ENCODE data around the gene ZNF484.
"Not testable (repeated sequence)": the region's sequence is repeated elsewhere in the genome, so short reads cannot be mapped to it uniquely, and the experiment has no call there.

ZNF484 gene

DNA sequence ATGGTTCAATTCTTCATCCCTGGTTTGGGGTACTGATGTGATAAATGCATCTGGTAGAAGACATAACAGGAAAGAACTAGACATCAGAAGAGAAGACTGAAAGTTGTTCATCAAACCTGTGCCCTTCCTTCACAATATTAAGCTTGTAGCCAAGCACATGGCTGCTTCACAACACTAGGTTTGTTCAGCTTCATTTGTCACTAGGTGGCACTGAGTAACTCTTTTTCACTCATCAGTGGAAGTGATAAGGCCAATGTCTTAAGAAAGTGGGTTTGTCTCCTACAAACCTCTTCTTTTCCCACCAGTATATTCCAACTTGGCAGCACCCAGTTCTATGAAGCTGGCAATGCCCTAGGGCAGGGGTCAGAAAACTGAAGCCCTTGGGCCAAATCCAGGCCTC lies 26.9 kb downstream of the ZNF484 start:
- no peak overlapping the region for H3K27ac ChIP-seq (ENCODE audit: low read length)
- H3K27me3 ChIP-seq (ENCODE audit: insufficient read depth, low read length), result no peaks in the 10 kb centered on the region
- peaks cover 37% of the 10 kb centered on the region for H3K9me3 ChIP-seq (ENCODE audit: insufficient read depth, low read depth, low read length)
- H3K4me1 ChIP-seq (ENCODE audit: insufficient read depth, low read length), result no peaks in the 10 kb centered on the region
- H3K4me3 ChIP-seq (ENCODE audit: low read length), result no peak overlapping the region
- no peak overlapping the region for H3K9ac ChIP-seq (ENCODE audit: low read depth, low read length)
- peaks cover 77% of the 10 kb centered on the region for H3K36me3 ChIP-seq (ENCODE audit: insufficient read depth, low read depth, low read length)

DNA sequence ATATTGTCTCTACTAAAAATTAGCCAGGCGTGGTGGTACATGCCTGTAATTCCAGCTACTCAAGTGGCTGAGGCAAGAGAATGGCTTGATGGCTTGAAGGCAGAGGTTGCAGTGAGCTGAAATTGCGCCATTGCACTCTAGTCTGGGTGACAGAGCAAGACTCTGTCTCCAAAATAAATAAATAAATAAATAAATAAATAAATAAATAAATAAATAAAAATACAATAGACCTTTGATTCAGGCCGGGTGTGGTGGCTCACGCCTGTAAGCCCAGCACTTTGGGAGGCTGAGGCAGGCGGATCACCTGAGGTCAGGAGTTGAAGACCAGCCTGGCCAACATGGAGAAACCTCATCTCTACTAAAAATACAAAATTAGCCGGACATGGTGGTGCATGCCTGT lies 29.1 kb downstream of the ZNF484 start:
- H3K4me1 ChIP-seq (ENCODE audit: insufficient read depth, low read length); H3K27me3 ChIP-seq (ENCODE audit: insufficient read depth, low read length); H3K9ac ChIP-seq (ENCODE audit: low read depth, low read length); H3K27ac ChIP-seq (ENCODE audit: low read length); H3K4me3 ChIP-seq (ENCODE audit: low read length): not testable (repeated sequence)
- peaks cover 68% of the 10 kb centered on the region for H3K36me3 ChIP-seq (ENCODE audit: insufficient read depth, low read depth, low read length)
- peaks cover 56% of the 10 kb centered on the region for H3K9me3 ChIP-seq (ENCODE audit: insufficient read depth, low read depth, low read length)

DNA sequence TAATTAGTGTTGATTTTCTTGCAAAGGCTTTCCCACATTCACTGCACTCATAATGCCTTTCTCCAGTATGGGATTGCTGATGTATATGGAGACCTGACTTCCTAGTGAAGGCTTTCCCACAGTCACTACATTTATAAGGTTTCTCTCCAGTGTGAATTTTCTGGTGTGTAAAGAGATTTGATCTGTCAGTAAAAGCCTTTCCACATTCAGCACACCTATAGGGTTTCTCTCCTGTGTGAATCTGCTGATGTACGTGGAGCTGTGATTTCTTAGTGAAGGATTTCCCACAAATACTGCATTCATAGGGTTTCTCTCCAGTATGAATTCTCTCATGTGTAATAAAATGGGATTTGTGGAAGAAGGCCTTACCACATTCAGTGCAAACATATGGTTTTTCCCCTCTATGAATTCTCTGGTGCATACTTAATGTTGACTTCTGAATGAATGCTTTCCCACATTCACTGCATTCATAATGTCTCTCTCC lies 31.1 kb downstream of the ZNF484 start:
- Histone ChIP-seq H3K27ac (ENCODE audit: low read length) (no peak overlapping the region), H3K9me3 (ENCODE audit: insufficient read depth, low read depth, low read length) (peaks cover 60% of the 10 kb centered on the region), H3K4me3 (ENCODE audit: low read length) (0 out of 2 replicates have a peak overlapping the region, but pooled peaks have one; percentile 24), H3K4me1 (ENCODE audit: insufficient read depth, low read length) (no peaks in the 10 kb centered on the region), H3K36me3 (ENCODE audit: insufficient read depth, low read depth, low read length) (peaks cover 59% of the 10 kb centered on the region), H3K9ac (ENCODE audit: low read depth, low read length) (no peak overlapping the region), H3K27me3 (ENCODE audit: insufficient read depth, low read length) (no peaks in the 10 kb centered on the region)

DNA sequence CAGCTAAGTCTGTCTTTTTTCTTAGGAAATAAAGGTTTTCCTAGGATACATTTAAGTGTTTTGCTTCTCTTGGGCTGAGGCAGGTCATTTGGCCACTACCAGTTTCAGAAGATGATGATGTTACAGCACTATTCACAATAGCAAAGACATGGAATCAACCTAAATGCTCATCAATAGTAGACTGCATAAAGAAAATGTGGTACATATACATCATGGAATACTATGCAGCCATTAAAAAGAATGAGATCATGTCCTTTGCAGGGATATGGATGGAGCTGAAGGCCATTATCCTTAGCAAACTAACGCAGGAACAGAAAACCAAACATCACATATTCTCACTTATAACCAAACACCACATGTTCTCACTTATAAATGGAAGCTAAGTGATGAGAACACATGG lies 39.4 kb downstream of the ZNF484 start:
- not testable (repeated sequence) for H3K27me3 ChIP-seq (ENCODE audit: insufficient read depth, low read length); H3K36me3 ChIP-seq (ENCODE audit: insufficient read depth, low read depth, low read length); H3K27ac ChIP-seq (ENCODE audit: low read length)

DNA sequence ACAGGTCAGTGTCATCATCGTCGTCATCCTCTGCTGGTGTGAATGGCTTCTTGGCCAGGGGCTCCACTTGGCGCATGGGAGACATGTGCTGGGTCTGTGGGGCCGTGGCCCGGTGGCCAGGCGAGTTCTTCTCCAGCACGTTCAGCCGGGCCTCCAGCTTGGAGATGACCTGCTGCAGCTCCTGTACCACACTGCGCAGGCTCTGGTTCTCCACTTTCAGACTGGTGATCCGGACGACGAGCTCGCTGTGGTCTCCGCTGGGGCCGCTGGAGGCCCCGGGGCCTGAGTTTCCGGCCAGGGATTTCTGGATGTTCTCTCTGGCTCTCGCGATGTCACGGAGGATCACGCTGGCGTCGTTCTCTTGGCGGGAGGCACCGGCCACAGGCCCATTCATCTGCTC lies 40.6 kb downstream of the ZNF484 start:
- Histone ChIP-seq H3K9ac (ENCODE audit: low read depth, low read length) (no peak overlapping the region), H3K27me3 (ENCODE audit: insufficient read depth, low read length) (no peaks in the 10 kb centered on the region), H3K4me3 (ENCODE audit: low read length) (no peak overlapping the region), H3K36me3 (ENCODE audit: insufficient read depth, low read depth, low read length) (no peaks in the 10 kb centered on the region), H3K9me3 (ENCODE audit: insufficient read depth, low read depth, low read length) (peaks cover 54% of the 10 kb centered on the region), H3K4me1 (ENCODE audit: insufficient read depth, low read length) (no peaks in the 10 kb centered on the region), H3K27ac (ENCODE audit: low read length) (no peak overlapping the region)

More for the DNA sequence above, 39.4 kb downstream of the ZNF484 start:
- not testable (repeated sequence) for H3K4me3 ChIP-seq (ENCODE audit: low read length); H3K4me1 ChIP-seq (ENCODE audit: insufficient read depth, low read length); H3K9ac ChIP-seq (ENCODE audit: low read depth, low read length)
- H3K9me3 ChIP-seq (ENCODE audit: insufficient read depth, low read depth, low read length), result peaks cover 45% of the 10 kb centered on the region

DNA sequence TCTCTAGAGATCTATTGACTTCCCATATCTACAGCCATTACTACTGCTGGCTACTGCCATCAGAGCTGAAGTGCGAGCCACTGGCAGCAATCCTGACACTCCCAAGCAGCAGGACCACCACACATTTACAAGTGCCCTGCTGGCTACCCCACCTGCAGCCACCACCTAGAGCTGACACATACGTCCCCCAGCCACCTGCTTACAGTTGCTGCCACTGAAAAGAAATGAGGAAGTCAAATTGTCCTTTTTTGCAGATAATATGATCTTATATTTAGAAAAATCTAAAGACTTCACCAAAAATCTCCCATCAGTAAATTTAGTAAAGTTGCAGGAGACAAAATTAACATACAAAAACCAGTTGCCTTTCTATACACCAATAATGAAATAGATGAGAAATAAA lies 48.4 kb downstream of the ZNF484 start:
- H3K9ac ChIP-seq (ENCODE audit: low read depth, low read length), result no peak overlapping the region
- H3K27me3 ChIP-seq (ENCODE audit: insufficient read depth, low read length), result no peaks in the 10 kb centered on the region
- no peak overlapping the region for H3K4me3 ChIP-seq (ENCODE audit: low read length)
- H3K9me3 ChIP-seq (ENCODE audit: insufficient read depth, low read depth, low read length), result peaks cover 20% of the 10 kb centered on the region
- no peak overlapping the region for H3K27ac ChIP-seq (ENCODE audit: low read length)
- no peaks in the 10 kb centered on the region for H3K36me3 ChIP-seq (ENCODE audit: insufficient read depth, low read depth, low read length)
- H3K4me1 ChIP-seq (ENCODE audit: insufficient read depth, low read length), result no peaks in the 10 kb centered on the region

DNA sequence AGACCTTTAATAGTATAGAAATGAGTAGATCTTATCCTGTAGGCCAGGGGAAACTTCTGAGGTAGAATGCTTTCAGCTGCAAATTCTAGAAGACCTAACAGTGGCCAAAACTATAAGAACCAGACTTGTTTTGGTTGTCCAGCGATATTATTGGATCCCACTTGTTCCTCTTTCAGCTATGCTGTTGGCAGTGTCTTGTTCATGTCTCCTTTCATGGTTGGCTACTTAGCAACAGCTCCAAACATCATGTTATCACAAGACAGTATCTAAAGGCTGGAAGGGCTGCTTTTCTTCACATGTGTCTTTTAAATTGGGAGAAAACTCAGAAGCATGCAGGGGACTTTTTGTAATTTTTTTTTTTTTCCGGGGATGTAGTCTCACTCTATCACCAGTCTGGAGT lies 52.8 kb downstream of the ZNF484 start:
- not testable (repeated sequence) for H3K9ac ChIP-seq (ENCODE audit: low read depth, low read length); H3K27me3 ChIP-seq (ENCODE audit: insufficient read depth, low read length); H3K4me1 ChIP-seq (ENCODE audit: insufficient read depth, low read length); H3K4me3 ChIP-seq (ENCODE audit: low read length); H3K9me3 ChIP-seq (ENCODE audit: insufficient read depth, low read depth, low read length); H3K36me3 ChIP-seq (ENCODE audit: insufficient read depth, low read depth, low read length); H3K27ac ChIP-seq (ENCODE audit: low read length)

DNA sequence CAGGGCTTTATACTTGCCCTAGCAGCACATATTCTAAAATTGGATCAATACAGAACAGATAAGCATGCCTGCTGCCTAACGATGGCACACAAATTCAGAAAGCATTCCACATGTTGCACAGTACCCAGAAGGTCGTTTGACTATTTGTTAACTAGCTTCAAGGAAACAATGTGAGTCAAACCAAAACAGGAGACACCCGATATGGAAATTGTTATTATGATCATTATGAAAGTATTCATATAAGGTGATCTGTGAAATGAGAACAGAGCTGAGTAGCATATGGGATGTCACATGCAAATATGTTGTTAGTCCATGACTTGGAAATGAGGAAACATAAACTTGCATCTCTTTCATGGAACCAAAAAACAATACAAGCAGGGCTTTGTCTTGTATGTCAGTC lies 56.9 kb downstream of the ZNF484 start:
- Histone ChIP-seq H3K4me1 (ENCODE audit: insufficient read depth, low read length) (peaks cover 4% of the 10 kb centered on the region; the same call in 1 of the 2 replicates), H3K4me3 (ENCODE audit: low read length) (no peak overlapping the region), H3K27ac (ENCODE audit: low read length) (no peak overlapping the region), H3K9me3 (ENCODE audit: insufficient read depth, low read depth, low read length) (no peaks in the 10 kb centered on the region), H3K9ac (ENCODE audit: low read depth, low read length) (no peak overlapping the region), H3K27me3 (ENCODE audit: insufficient read depth, low read length) (peaks cover 5% of the 10 kb centered on the region; the same call in 1 of the 2 replicates), H3K36me3 (ENCODE audit: insufficient read depth, low read depth, low read length) (no peaks in the 10 kb centered on the region)

DNA sequence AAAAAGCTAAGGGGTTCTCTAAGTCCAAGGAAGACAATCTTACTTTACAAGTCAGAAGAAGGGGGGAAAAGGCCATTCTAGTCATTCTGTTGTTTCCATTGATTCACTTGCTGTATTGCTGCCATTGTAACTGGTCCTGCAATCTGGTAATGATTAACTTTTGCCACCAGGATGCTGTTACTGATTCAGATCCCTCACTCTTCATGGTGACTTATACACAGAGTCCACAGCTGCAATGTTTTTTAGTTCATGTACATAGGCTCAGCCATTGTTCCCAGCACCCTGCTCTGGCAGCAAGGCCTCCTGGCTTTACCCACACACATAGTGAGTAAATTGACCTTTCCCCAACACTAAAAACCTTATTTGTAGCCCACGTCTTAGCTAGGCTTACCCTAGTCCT lies 57.9 kb downstream of the ZNF484 start:
- not testable (repeated sequence) for H3K9ac ChIP-seq (ENCODE audit: low read depth, low read length); H3K4me1 ChIP-seq (ENCODE audit: insufficient read depth, low read length); H3K4me3 ChIP-seq (ENCODE audit: low read length); H3K27ac ChIP-seq (ENCODE audit: low read length); H3K9me3 ChIP-seq (ENCODE audit: insufficient read depth, low read depth, low read length); H3K36me3 ChIP-seq (ENCODE audit: insufficient read depth, low read depth, low read length)
- peaks cover 16% of the 10 kb centered on the region for H3K27me3 ChIP-seq (ENCODE audit: insufficient read depth, low read length)

DNA sequence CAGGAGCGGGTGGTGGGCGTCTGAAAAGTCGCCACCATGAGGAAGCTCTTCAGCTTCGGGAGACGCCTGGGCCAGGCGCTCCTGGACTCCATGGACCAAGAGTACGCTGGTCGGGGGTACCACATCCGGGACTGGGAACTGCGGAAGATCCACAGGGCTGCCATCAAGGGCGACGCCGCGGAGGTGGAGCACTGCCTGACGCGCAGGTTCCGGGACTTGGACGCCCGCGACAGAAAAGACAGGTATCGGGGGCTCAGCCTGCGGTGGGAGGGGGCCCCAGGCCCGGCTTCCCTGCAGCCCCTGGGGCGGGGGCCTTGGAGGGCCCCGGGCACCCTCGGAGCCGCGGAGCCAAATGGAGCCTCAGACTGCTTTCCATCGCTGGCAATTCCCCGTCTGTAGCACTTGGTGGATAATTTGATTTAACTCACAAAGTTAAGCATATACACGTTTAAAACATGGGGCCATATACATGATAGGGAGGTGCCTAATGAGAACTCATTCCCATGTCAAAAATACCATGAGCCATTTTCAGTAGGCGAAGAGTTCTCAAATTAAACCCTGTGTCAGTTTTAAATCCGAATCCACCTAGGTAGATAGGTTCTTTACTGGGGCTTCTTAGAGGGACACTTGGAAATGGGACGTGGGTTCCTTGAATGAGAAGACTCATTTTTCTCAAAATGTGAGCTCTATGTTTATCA lies 68.1 kb downstream of the ZNF484 start:
- Histone ChIP-seq H3K27me3 (ENCODE audit: insufficient read depth, low read length) (peaks cover 100% of the 10 kb centered on the region), H3K4me3 (ENCODE audit: low read length) (peak overlapping the region; percentile 58)
- not testable (repeated sequence) for H3K36me3 ChIP-seq (ENCODE audit: insufficient read depth, low read depth, low read length); H3K9me3 ChIP-seq (ENCODE audit: insufficient read depth, low read depth, low read length); H3K4me1 ChIP-seq (ENCODE audit: insufficient read depth, low read length); H3K27ac ChIP-seq (ENCODE audit: low read length); H3K9ac ChIP-seq (ENCODE audit: low read depth, low read length)

DNA sequence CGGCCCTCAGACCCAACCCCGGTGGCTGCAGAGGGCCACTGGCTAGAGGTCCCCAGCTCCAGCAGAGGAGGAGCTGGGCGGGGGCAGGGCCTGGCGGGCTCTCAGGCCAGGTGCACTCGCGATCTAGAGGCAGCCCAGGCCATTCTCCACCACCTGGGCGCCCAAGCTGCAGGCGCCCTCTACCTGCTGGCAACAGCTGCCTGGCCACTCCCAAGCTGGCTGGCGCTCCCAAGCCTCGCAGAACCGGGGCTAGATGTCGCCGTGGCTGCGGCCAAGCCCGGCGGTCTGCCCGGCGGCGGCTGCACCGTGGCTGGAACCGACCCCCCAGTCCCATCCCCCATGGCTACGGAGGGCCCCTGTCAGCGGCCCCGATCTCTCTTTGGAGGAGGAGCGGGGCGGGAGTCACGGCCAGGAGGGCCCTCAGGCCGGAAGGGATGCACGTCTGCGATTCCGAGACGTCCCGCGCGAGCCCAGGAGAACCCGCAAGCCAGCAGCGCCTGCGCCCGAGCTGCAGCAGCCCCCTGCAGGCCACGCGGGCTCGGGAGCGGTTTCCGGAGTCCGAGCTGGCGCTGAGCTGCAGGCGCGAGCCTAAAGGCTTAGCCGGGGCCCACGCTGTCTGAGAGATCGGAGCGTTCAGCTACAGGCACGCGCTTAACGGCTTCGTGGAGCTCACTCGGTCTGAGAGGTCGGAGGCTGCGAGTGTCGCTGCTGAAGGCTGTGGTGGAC lies 68.9 kb downstream of the ZNF484 start:
- Histone ChIP-seq H3K4me1 (ENCODE audit: insufficient read depth, low read length) (no peaks in the 10 kb centered on the region; the same call in 1 of the 2 replicates), H3K9ac (ENCODE audit: low read depth, low read length) (no peak overlapping the region), H3K27ac (ENCODE audit: low read length) (no peak overlapping the region), H3K4me3 (ENCODE audit: low read length) (peak overlapping the region; percentile 58; the same call in 1 of the 2 replicates), H3K9me3 (ENCODE audit: insufficient read depth, low read depth, low read length) (no peaks in the 10 kb centered on the region), H3K27me3 (ENCODE audit: insufficient read depth, low read length) (peaks cover 100% of the 10 kb centered on the region), H3K36me3 (ENCODE audit: insufficient read depth, low read depth, low read length) (no peaks in the 10 kb centered on the region)

All from iPS-20b (cell line).